HG02623 (cell line): Measurements from ENCODE around the gene MED10.
"Not testable (repeated sequence)": the region's sequence is repeated elsewhere in the genome, so short reads cannot be mapped to it uniquely, and the experiment has no call there.

Experiments used
- ATAC-seq: cut with Tn5 transposase; IDR thresholded peaks from one replicate; pipeline ENCODE4 v1.9.1; 2021; ENCODE audit warnings: moderate library complexity; ENCODE audit not compliant: unreplicated experiment

MED10 gene

GRCh38 chr5:6376974-6377520, 1.3 kb downstream of the MED10 start:
- ATAC-seq, result no peak

- ATAC-seq, result no peak
Measured at GRCh38 chr5:6373081-6373846, 5.1 kb downstream of the MED10 start.

- no peak for ATAC-seq
Measured at GRCh38 chr5:6372251-6373080, 5.9 kb downstream of the MED10 start.

GRCh38 chr5:6371079-6371810, 7.1 kb downstream of the MED10 start:
- no peak for ATAC-seq

- no peak for ATAC-seq
Measured at GRCh38 chr5:6370580-6370979, 7.8 kb downstream of the MED10 start.

- ATAC-seq, result no peak
Measured at GRCh38 chr5:6365977-6366590, 12.3 kb downstream of the MED10 start.

GRCh38 chr5:6365142-6365976, 13.0 kb downstream of the MED10 start:
- no peak for ATAC-seq

- not testable (repeated sequence) for ATAC-seq
Measured at GRCh38 chr5:6363454-6364011, 14.8 kb downstream of the MED10 start.

GRCh38 chr5:6362846-6363245, 15.5 kb downstream of the MED10 start:
- no peak for ATAC-seq

GRCh38 chr5:6361101-6361500, 17.2 kb downstream of the MED10 start:
- no peak for ATAC-seq

- ATAC-seq, result no peak
Measured at GRCh38 chr5:6360323-6361072, 17.8 kb downstream of the MED10 start.

GRCh38 chr5:6359555-6360322, 18.6 kb downstream of the MED10 start:
- peak; percentile 80 for ATAC-seq

GRCh38 chr5:6358434-6358820, 19.9 kb downstream of the MED10 start:
- no peak for ATAC-seq

- ATAC-seq, result not testable (repeated sequence)
Measured at GRCh38 chr5:6357817-6358433, 20.4 kb downstream of the MED10 start.

GRCh38 chr5:6356578-6357164, 21.7 kb downstream of the MED10 start:
- ATAC-seq, result no peak

GRCh38 chr5:6355294-6355693, 23.1 kb downstream of the MED10 start:
- no peak for ATAC-seq

- no peak for ATAC-seq
Measured at GRCh38 chr5:6354848-6355247, 23.5 kb downstream of the MED10 start.
